ENCODE results near the gene FAM174A.

GRCh38 chr5:100595812-100596173 lies 60.6 kb downstream of the FAM174A start:
- TF ChIP-seq CTCF (IDR thresholded peaks at IDR 0.05) (no peak), POLR2A (IDR thresholded peaks at IDR 0.05) (no peak)

All from stomach (tissue), 4 donors.